Left renal cortex interstitium (tissue), 4 donors: ENCODE measurements around the gene APCDD1L. TPM values are rescaled to one million over a fixed set of nuclear protein-coding genes. Genes with fewer than 3 reads are reported as not detected.

Source experiments
- DNase-seq, 4 donors: peaks; one replicate each; pipeline ENCODE4 v3.0.0-alpha.2; 2013; ENCODE audit warnings: low read depth in 4 of 4, low spot score in 2 of 4, missing footprints in 1 of 4
- polyA plus RNA-seq, 4 donors: library from polyadenylated mRNA; unstranded; fragments of 120-200 nt; gene quantifications; one replicate each; pipeline ENCODE4 v1.2.1, GENCODE V29; 2013; ENCODE audit not compliant: insufficient read length in 4 of 4

The APCDD1L gene
- polyA plus RNA-seq: 10 to 100 TPM; 11.3 to 19.5 (median 13.7) TPM

GRCh38 chr20:58515233-58516212, at the start of gene APCDD1L:
APCDD1L (minus strand) TSS chr20:58515399; CDS start chr20:58514707, 692 bp downstream.
- DNase-seq: no peak

GRCh38 chr20:58559368-58559729, 44.1 kb upstream of the APCDD1L start:
- DNase-seq: no peak

GRCh38 chr20:58558486-58559367, 43.5 kb upstream of the APCDD1L start:
- no peak for DNase-seq

- no peak for DNase-seq
These were observed 42.6 kb upstream of the APCDD1L start for GRCh38 chr20:58557733-58558342.

GRCh38 chr20:58556961-58557360, 41.8 kb upstream of the APCDD1L start:
- DNase-seq: no peak

GRCh38 chr20:58555078-58555765, 40.0 kb upstream of the APCDD1L start:
- DNase-seq: no peak

- DNase-seq: no peak
These were observed 39.3 kb upstream of the APCDD1L start for GRCh38 chr20:58554541-58554940.

GRCh38 chr20:58553841-58554240, 38.6 kb upstream of the APCDD1L start:
- no peak for DNase-seq

- no peak for DNase-seq
These were observed 38.0 kb upstream of the APCDD1L start for GRCh38 chr20:58553166-58553696.

GRCh38 chr20:58552366-58552934, 37.3 kb upstream of the APCDD1L start:
- DNase-seq: no peak

- no peak for DNase-seq
These were observed 36.4 kb upstream of the APCDD1L start for GRCh38 chr20:58551631-58552030.

GRCh38 chr20:58550275-58551059, 35.3 kb upstream of the APCDD1L start:
- no peak for DNase-seq

GRCh38 chr20:58549231-58550209, 34.3 kb upstream of the APCDD1L start:
- no peak for DNase-seq

- no peak for DNase-seq
These were observed 32.6 kb upstream of the APCDD1L start for GRCh38 chr20:58547623-58548475.

- no peak for DNase-seq
These were observed 31.8 kb upstream of the APCDD1L start for GRCh38 chr20:58546756-58547622.

GRCh38 chr20:58546416-58546711, 31.2 kb upstream of the APCDD1L start:
- no peak for DNase-seq
